Stomach (tissue), 9 donors: ENCODE measurements around the gene FNDC3B. TPM values are rescaled to one million over a fixed set of nuclear protein-coding genes. Genes with fewer than 3 reads are reported as not detected.
A peak's percentile ranks its signal among the peaks of the same experiment; 100 is the strongest.

Source experiments
- DNase-seq, 2 donors: peaks; one replicate each; pipeline versions ENCODE4 v3.0.0 to v3.0.0-alpha.2; 2013 to 2019
- H3K27ac ChIP-seq, 5 donors: fragments of 200-600 bp in 4 of 5; sonication (generic) in 4 of 5; one replicate each; pipeline ENCODE4 v1.5.1; 2013 to 2019; ENCODE audit warnings: mild to moderate bottlenecking in 1 of 5, moderate library complexity in 1 of 5
- H3K27me3 ChIP-seq, 3 donors: fragments of 200-600 bp; sonication (generic); one replicate each; pipeline ENCODE4 v1.5.1; 2017 to 2019; ENCODE audit warnings: mixed run types in 1 of 3
- H3K36me3 ChIP-seq, 4 donors: fragments of 200-600 bp; sonication (generic); 1 replicate in 3 of 4; 2 replicates in 1 of 4; pipeline ENCODE4 v1.5.1; 2016 to 2019
- H3K4me1 ChIP-seq, 4 donors: fragments of 200-600 bp; sonication (generic); one replicate each; pipeline ENCODE4 v1.5.1; 2016 to 2019
- H3K4me3 ChIP-seq, 4 donors: fragments of 200-600 bp; sonication (generic) in 3 of 4; one replicate each; pipeline ENCODE4 v1.5.1; 2016 to 2019; ENCODE audit warnings: mild to moderate bottlenecking in 1 of 4
- H3K9me3 ChIP-seq, 4 donors: fragments of 200-600 bp; sonication (generic); one replicate each; pipeline ENCODE4 v1.5.1; 2016 to 2019
- EP300 ChIP-seq: sonication (generic); formaldehyde crosslinking; IDR thresholded peaks from one replicate; pipeline ENCODE4 v1.6.1; 2017; ENCODE audit warnings: antibody characterized with exemption
- POLR2A ChIP-seq, 4 donors: fragments of 450-650 bp; IDR thresholded peaks; one replicate each; pipeline ENCODE4 v1.6.1; 2016; ENCODE audit warnings: antibody characterized with exemption in 4 of 4, control low read depth in 2 of 4, mild to moderate bottlenecking in 1 of 4, moderate library complexity in 1 of 4
- POLR2AphosphoS5 ChIP-seq, 3 donors: sonication (generic); formaldehyde crosslinking; IDR thresholded peaks; one replicate each; pipeline ENCODE4 v1.6.1; 2016; ENCODE audit warnings: antibody characterized with exemption in 3 of 3
- WGBS, 5 donors: extraction: QIAGEN DNeasy Blood & Tissue Kit in 3 of 5; methylation state at CpG; one replicate each; pipeline versions ENCODE4 v1.1.5 to v1.1.7; 2013 to 2018; 5-methylcytosine and 5-hydroxymethylcytosine counted together
- intact Hi-C: fragments of 100-400 bp; cut with DNase I; formaldehyde crosslinking; loops from one replicate; pipeline ENCODE4 v1.15.1; 2023; ENCODE audit warnings: low total_unique reads
- polyA plus RNA-seq, 3 donors: library from polyadenylated mRNA; stranded (reverse); fragments of 200-250 nt; gene quantifications; one replicate each; pipeline ENCODE4 v1.2.3, GENCODE V29; 2013
- total RNA-seq, 5 donors: library from RNA; depleted of rRNA; stranded (reverse); fragments of >200 nt; gene quantifications; one replicate each; pipeline versions ENCODE4 v1.1.0 to v1.2.3, GENCODE V29; 2014 to 2016
- TF ChIP-seq, protein P1 (sequence below), 7 experiments: fragments of 450-650 bp in 4 of 7; fragments of 200-600 bp in 3 of 7; sonication (generic) in 3 of 7; IDR thresholded peaks; one replicate each; pipeline ENCODE4 v1.5.1; 2016 to 2019; ENCODE audit warnings: antibody characterized with exemption in 7 of 7, control low read depth in 2 of 7, mild to moderate bottlenecking in 1 of 7
- donor health status: healthy with polysubstance abuse.
- donor health status: Bipolar disorder and iron deficiency.
- donor health status: healthy.

Gene FNDC3B
- total and polyA plus RNA-seq, 8 donors, result 6.0 to 229 (median 53.7) TPM

DNA sequence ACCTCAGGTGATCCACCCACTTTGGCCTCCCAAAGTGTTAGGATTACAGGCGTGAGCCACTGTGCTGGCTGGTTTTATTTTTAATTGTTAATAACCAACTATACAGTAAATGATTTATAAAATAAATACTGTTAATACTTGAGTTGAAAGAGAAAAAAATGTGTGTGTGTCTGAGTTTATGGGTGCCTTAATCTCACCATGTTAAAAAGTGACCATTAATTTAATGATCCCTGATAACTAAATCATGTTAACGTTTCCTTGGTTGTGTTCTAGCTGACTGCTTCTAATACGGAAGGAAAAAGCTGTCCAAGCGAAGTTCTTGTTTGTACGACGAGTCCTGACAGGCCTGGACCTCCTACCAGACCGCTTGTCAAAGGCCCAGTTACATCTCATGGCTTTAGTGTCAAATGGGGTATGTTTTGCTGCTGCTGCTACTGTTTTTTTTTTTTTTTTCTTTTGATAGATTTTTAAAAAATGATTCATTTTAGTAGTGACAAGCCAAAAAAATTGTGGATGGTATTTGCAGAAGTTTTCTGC lies 295.4 kb downstream of the FNDC3B start:
- intact Hi-C loops, result no loop called here
- H3K36me3 ChIP-seq, result peaks cover 27 to 92% (median 86%) of the 10 kb centered on the region in 4 donors

DNA sequence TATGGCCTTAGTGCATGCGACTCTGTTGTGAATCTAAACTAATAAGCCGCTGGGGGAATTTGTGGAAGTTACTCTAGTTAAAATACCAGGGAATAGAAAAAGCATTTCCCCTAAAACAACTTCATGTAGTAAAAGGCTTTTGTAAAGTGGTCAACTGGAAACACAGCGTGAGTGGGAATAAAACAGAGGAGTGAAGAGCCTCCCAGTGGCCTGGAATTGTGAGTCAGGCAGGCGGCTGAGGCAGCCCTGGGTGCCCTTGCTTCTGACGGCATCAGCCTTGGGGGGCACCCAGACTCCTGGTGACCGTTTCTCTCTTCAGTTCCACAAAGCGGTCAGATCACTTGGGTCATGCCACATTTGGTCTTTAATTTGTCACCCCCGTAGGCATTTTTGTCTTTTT lies 300.5 kb downstream of the FNDC3B start:
- DNase-seq, result no peak
- intact Hi-C loops, result no loop called here
- Histone ChIP-seq H3K27me3 (no peaks in the 10 kb centered on the region), H3K27ac (no peak overlapping the region), H3K4me1 (no peaks in the 10 kb centered on the region), H3K4me3 (no peak overlapping the region), H3K9me3 (no peaks in the 10 kb centered on the region), H3K36me3 (peaks cover 38 to 97% (median 92%) of the 10 kb centered on the region in 4 donors)
- no peak for TF ChIP-seq POLR2A (IDR thresholded peaks at IDR 0.05)
- TF ChIP-seq EP300, result no peak
- TF ChIP-seq POLR2AphosphoS5 (IDR thresholded peaks at IDR 0.05), result no peak
- TF ChIP-seq, protein P1, sequence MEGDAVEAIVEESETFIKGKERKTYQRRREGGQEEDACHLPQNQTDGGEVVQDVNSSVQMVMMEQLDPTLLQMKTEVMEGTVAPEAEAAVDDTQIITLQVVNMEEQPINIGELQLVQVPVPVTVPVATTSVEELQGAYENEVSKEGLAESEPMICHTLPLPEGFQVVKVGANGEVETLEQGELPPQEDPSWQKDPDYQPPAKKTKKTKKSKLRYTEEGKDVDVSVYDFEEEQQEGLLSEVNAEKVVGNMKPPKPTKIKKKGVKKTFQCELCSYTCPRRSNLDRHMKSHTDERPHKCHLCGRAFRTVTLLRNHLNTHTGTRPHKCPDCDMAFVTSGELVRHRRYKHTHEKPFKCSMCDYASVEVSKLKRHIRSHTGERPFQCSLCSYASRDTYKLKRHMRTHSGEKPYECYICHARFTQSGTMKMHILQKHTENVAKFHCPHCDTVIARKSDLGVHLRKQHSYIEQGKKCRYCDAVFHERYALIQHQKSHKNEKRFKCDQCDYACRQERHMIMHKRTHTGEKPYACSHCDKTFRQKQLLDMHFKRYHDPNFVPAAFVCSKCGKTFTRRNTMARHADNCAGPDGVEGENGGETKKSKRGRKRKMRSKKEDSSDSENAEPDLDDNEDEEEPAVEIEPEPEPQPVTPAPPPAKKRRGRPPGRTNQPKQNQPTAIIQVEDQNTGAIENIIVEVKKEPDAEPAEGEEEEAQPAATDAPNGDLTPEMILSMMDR (IDR thresholded peaks at IDR 0.05), result no peak
- WGBS, 5 donors, result 90 to 96% (median 92%) methylated on average over 8 of the region's 8 CpGs

More for the DNA sequence above, 295.4 kb downstream of the FNDC3B start:
- no peak overlapping the region for H3K4me3 ChIP-seq
- H3K9me3 ChIP-seq, result no peaks in the 10 kb centered on the region
- 70 to 82% (median 78%) methylated on average over 7 of the region's 7 CpGs for WGBS, 5 donors
- DNase-seq, result no peak
- H3K27me3 ChIP-seq, result no peaks in the 10 kb centered on the region
- peaks cover 0 to 9% (median 4%) of the 10 kb centered on the region in 4 donors for H3K4me1 ChIP-seq
- H3K27ac ChIP-seq, result no peak overlapping the region
- TF ChIP-seq, protein P1 (IDR thresholded peaks at IDR 0.05), result no peak
- no peak for TF ChIP-seq POLR2A (IDR thresholded peaks at IDR 0.05)
- TF ChIP-seq POLR2AphosphoS5 (IDR thresholded peaks at IDR 0.05), result no peak
- no peak for TF ChIP-seq EP300

DNA sequence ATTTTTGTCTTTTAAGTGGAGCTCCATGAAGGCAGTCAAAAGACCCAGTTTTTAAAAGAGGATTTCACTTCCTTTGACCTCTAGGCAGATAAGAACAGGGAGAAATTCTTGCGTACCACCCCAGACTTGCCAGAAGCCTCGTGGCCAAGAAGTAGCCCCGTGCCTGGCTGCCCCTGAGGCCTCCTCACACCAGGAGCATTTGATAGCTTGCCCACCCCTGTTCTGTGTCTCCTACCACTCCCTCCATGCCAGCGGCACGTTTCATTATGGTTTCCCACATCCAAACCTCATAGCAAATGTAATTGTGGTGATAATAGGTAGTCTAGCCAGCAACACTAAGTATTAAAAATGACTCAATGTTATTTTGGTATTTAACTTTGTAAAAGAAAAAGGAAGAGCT lies 301.2 kb downstream of the FNDC3B start:
- intact Hi-C loops, result no loop called here
- 61 to 84% (median 71%) methylated on average over 5 of the region's 5 CpGs for WGBS, 5 donors

DNA sequence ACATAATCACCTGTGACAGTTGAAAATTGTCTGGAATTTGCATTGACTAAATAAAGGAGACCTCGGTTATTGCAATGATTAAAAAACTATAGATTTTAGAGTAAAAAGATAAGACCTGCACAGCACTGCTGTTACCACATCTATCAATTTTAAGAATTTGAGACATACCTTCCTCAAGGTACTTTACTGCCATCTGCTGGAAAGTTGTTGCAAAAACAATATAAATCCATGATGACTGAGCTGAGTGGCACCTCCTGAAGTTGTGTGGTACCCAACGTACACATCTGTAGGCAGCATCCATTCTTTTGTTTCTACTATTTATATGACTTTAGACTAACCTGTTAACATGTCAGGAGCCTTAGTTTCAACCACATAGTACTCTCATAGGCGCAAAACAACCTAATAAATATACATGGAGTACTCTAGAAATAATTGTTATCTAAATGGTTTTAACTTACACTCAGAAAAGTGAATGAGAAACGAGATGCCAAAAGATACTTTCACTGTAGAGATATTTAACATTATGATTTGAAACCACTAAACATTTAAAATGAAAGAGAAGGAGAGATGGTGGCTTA lies 302.2 kb downstream of the FNDC3B start:
- Histone ChIP-seq H3K27me3 (no peaks in the 10 kb centered on the region), H3K4me3 (no peak overlapping the region), H3K9me3 (no peaks in the 10 kb centered on the region), H3K27ac (no peak overlapping the region), H3K4me1 (no peaks in the 10 kb centered on the region), H3K36me3 (peaks cover 52 to 98% (median 95%) of the 10 kb centered on the region in 4 donors)
- DNase-seq, result peak in 1 of 2 donors; percentile 81
- WGBS, 5 donors, result 32 to 43% (median 34%) methylated on average over 4 of the region's 4 CpGs
- intact Hi-C loops, result no loop called here
- TF ChIP-seq POLR2AphosphoS5 (IDR thresholded peaks at IDR 0.05) (peak in 1 of 3 donors; percentile 9), POLR2A (IDR thresholded peaks at IDR 0.05) (no peak), EP300 (no peak)
- TF ChIP-seq, protein P1 (IDR thresholded peaks at IDR 0.05), result peak in 4 of 7 experiments; percentile 14 to 72 (median 62)

More for the DNA sequence above, 301.2 kb downstream of the FNDC3B start:
- TF ChIP-seq EP300, result no peak
- no peak for TF ChIP-seq POLR2A (IDR thresholded peaks at IDR 0.05)
- TF ChIP-seq, protein P1 (IDR thresholded peaks at IDR 0.05), result no peak
- no peak for TF ChIP-seq POLR2AphosphoS5 (IDR thresholded peaks at IDR 0.05)
- H3K4me3 ChIP-seq, result no peak overlapping the region
- H3K27me3 ChIP-seq, result no peaks in the 10 kb centered on the region
- no peak for DNase-seq
- H3K36me3 ChIP-seq, result peaks cover 44 to 97% (median 95%) of the 10 kb centered on the region in 4 donors
- H3K27ac ChIP-seq, result no peak overlapping the region
- H3K4me1 ChIP-seq, result no peaks in the 10 kb centered on the region
- no peaks in the 10 kb centered on the region for H3K9me3 ChIP-seq
